BJ (cell line): ENCODE data around the gene MICA. TPM values are rescaled to one million over a fixed set of nuclear protein-coding genes. Genes with fewer than 3 reads are reported as not detected.

Experiments used
- CTCF ChIA-PET: fragments of 350-600 bp; formaldehyde crosslinking; extraction: SDS; loops from one replicate; lab custom pipeline; 2021; ENCODE audit warnings: antibody characterized with exemption, inconsistent platforms; lab: Yijun Ruan, JAX
- POLR2A ChIA-PET: fragments of 300-600 bp; sonication (Branson Sonifier 250); formaldehyde crosslinking; extraction: SDS; loops from one replicate; lab custom pipeline; 2021; ENCODE audit warnings: antibody characterized with exemption; lab: Charles Lee
- DNase-seq: peaks from one replicate; pipeline ENCODE4 v3.0.0-alpha.2; 2011; ENCODE audit warnings: low read depth
- H3K27me3 ChIP-seq: 2 replicates; pipeline ENCODE4 v1.6.0; 2011; ENCODE audit warnings: low read length; ENCODE audit not compliant: control insufficient read depth, insufficient read depth
- H3K36me3 ChIP-seq: 2 replicates; pipeline ENCODE4 v1.5.1; 2011; ENCODE audit warnings: low read length; ENCODE audit not compliant: control insufficient read depth, insufficient read depth
- H3K4me3 ChIP-seq: 2 replicates; pipeline ENCODE4 v1.5.1; 2011; ENCODE audit warnings: low read depth, mild to moderate bottlenecking, control low read depth, low read length
- CTCF ChIP-seq: IDR thresholded peaks from 2 replicates; pipeline ENCODE4 v1.5.1; 2011; ENCODE audit warnings: low read depth, mild to moderate bottlenecking, control low read depth, inconsistent platforms, low read length, moderate library complexity; ENCODE audit not compliant: insufficient read depth
- polyA minus RNA-seq: library from RNA; depleted of rRNA, polyadenylated mRNA; stranded (reverse); fragments of >200 nt; gene quantifications from 2 replicates; pipeline ENCODE4 v1.2.3, GENCODE V29; 2011; rRNA and poly(A)+ RNA removed
- polyA plus RNA-seq: library from polyadenylated mRNA; depleted of rRNA; stranded (reverse); fragments of >200 nt; gene quantifications from 2 replicates; pipeline ENCODE4 v1.2.3, GENCODE V29; 2011; rRNA removed

MICA gene
- polyA plus RNA-seq (71.6 and 96.1 TPM in 2 replicates), polyA minus RNA-seq (29.5 and 40.6 TPM in 2 replicates)

- 0 out of 2 replicates have a peak, but pooled peaks have one; percentile 3 for TF ChIP-seq CTCF
- no peaks in the 10 kb centered on the region for H3K27me3 ChIP-seq
- no peaks in the 10 kb centered on the region for H3K36me3 ChIP-seq
- ChIA-PET CTCF (interaction anchor here (1.3 to 1.4 kb wide), 2 partner anchors 36 to 39 kb away, joined by 4 read pairs; no protein-coding TSS in a partner anchor), POLR2A (no interaction called here)
- peak; percentile 44 for DNase-seq
- H3K4me3 ChIP-seq: peak within 1 kb of the TSS; percentile 82
Measured at GRCh38 chr6:31403283-31404060, at the start of gene MICA. Gene MICA, plus strand, starts transcription at chr6:31403595. Its CDS starts 38 bp downstream, at chr6:31403633.

GRCh38 chr6:31354158-31354863 lies 49.1 kb upstream of the MICA start:
- no peak for TF ChIP-seq CTCF
- DNase-seq: no peak
- peaks cover 4% of the 10 kb centered on the region for H3K27me3 ChIP-seq
- CTCF ChIA-PET: interaction anchor here (1.2 kb wide), 1 partner anchor 157 kb away, joined by 3 read pairs; no protein-coding TSS in a partner anchor
- no peak overlapping the region for H3K4me3 ChIP-seq
- POLR2A ChIA-PET: no interaction called here
- peaks cover 14% of the 10 kb centered on the region for H3K36me3 ChIP-seq

GRCh38 chr6:31354864-31355582 lies 48.4 kb upstream of the MICA start:
- TF ChIP-seq CTCF: no peak
- DNase-seq: no peak
- CTCF ChIA-PET: interaction anchor here (1.2 kb wide), 1 partner anchor 158 kb away, joined by 3 read pairs; no protein-coding TSS in a partner anchor
- H3K27me3 ChIP-seq: peaks cover 5% of the 10 kb centered on the region
- POLR2A ChIA-PET: no interaction called here
- peaks cover 14% of the 10 kb centered on the region for H3K36me3 ChIP-seq
- H3K4me3 ChIP-seq: no peak overlapping the region

- Histone ChIP-seq H3K4me3 (peak overlapping the region; percentile 83), H3K27me3 (peaks cover 5% of the 10 kb centered on the region), H3K36me3 (peaks cover 14% of the 10 kb centered on the region)
- POLR2A ChIA-PET: no interaction called here
- no peak for TF ChIP-seq CTCF
- CTCF ChIA-PET: no interaction called here
- no peak for DNase-seq
Measured at GRCh38 chr6:31355583-31355948, 47.8 kb upstream of the MICA start.
